ENCODE measurements around the gene PRM3.

PRM3 gene

GRCh38 chr16:11289202-11289601 is 15.8 kb upstream of the PRM3 start:
- in situ Hi-C loops (cut with HindIII; ENCODE audit: low sequenced_read_pairs): no loop called here

GRCh38 chr16:11285842-11286241 is 12.4 kb upstream of the PRM3 start:
- in situ Hi-C loops (cut with HindIII; ENCODE audit: low sequenced_read_pairs): no loop called here

- in situ Hi-C loops (cut with HindIII; ENCODE audit: low sequenced_read_pairs): no loop called here
Observed at GRCh38 chr16:11283820-11284248, 10.4 kb upstream of the PRM3 start.

GRCh38 chr16:11280616-11281522 is 7.4 kb upstream of the PRM3 start, which contains the start of gene PRM1:
Gene PRM1, minus strand, starts transcription at chr16:11281330. Its CDS starts 92 bp downstream, at chr16:11281238.
- in situ Hi-C loops (cut with HindIII; ENCODE audit: low sequenced_read_pairs): no loop called here

GRCh38 chr16:11278681-11279628 is 5.5 kb upstream of the PRM3 start:
- in situ Hi-C loops (cut with HindIII; ENCODE audit: low sequenced_read_pairs): loop anchor here (5.0 kb wide), 3 partner anchors 43 to 103 kb away; no protein-coding TSS in a partner anchor

GRCh38 chr16:11277607-11278337 is 4.3 kb upstream of the PRM3 start:
- in situ Hi-C loops (cut with HindIII; ENCODE audit: low sequenced_read_pairs): loop anchor here (5.0 kb wide), 3 partner anchors 45 to 105 kb away; no protein-coding TSS in a partner anchor

GRCh38 chr16:11276896-11277593 is 3.6 kb upstream of the PRM3 start:
- in situ Hi-C loops (cut with HindIII; ENCODE audit: low sequenced_read_pairs): loop anchor here (5.0 kb wide), 3 partner anchors 45 to 105 kb away; no protein-coding TSS in a partner anchor

GRCh38 chr16:11276143-11276895 is 2.9 kb upstream of the PRM3 start, which contains the start of gene PRM2:
Gene PRM2, minus strand, starts transcription at chr16:11276480. Its CDS starts 110 bp downstream, at chr16:11276370.
- in situ Hi-C loops (cut with HindIII; ENCODE audit: low sequenced_read_pairs): loop anchor here (5.0 kb wide), 3 partner anchors 46 to 106 kb away; no protein-coding TSS in a partner anchor

- in situ Hi-C loops (cut with HindIII; ENCODE audit: low sequenced_read_pairs): loop anchor here (5.0 to 25.0 kb wide), 4 partner anchors 47 to 313 kb away; no protein-coding TSS in a partner anchor
Observed at GRCh38 chr16:11274964-11275363, 1.5 kb upstream of the PRM3 start.

- in situ Hi-C loops (cut with HindIII; ENCODE audit: low sequenced_read_pairs): loop anchor here (25.0 kb wide), 1 partner anchor 312 kb away; no protein-coding TSS in a partner anchor
Observed at GRCh38 chr16:11273721-11274324, 394 bp upstream of the PRM3 start.

GRCh38 chr16:11272484-11272883 is 945 bp downstream of the PRM3 start:
- in situ Hi-C loops (cut with HindIII; ENCODE audit: low sequenced_read_pairs): loop anchor here (25.0 kb wide), 1 partner anchor 310 kb away; no protein-coding TSS in a partner anchor

GRCh38 chr16:11271610-11272009 is 1.8 kb downstream of the PRM3 start:
- in situ Hi-C loops (cut with HindIII; ENCODE audit: low sequenced_read_pairs): loop anchor here (25.0 kb wide), 1 partner anchor 309 kb away; no protein-coding TSS in a partner anchor

- in situ Hi-C loops (cut with HindIII; ENCODE audit: low sequenced_read_pairs): loop anchor here (25.0 kb wide), 1 partner anchor 308 kb away; no protein-coding TSS in a partner anchor
Observed at GRCh38 chr16:11270602-11271162, 2.7 kb downstream of the PRM3 start.

GRCh38 chr16:11268921-11269375 is 4.5 kb downstream of the PRM3 start, which contains the start of gene TNP2:
Gene TNP2, minus strand, starts transcription at chr16:11269325. Its CDS starts 63 bp downstream, at chr16:11269262.
- in situ Hi-C loops (cut with HindIII; ENCODE audit: low sequenced_read_pairs): loop anchor here (5.0 to 25.0 kb wide), 2 partner anchors 83 to 307 kb away; no protein-coding TSS in a partner anchor

GRCh38 chr16:11265124-11265523 is 8.3 kb downstream of the PRM3 start:
- in situ Hi-C loops (cut with HindIII; ENCODE audit: low sequenced_read_pairs): loop anchor here (5.0 to 25.0 kb wide), 2 partner anchors 87 to 303 kb away; no protein-coding TSS in a partner anchor

- in situ Hi-C loops (cut with HindIII; ENCODE audit: low sequenced_read_pairs): loop anchor here (25.0 kb wide), 1 partner anchor 302 kb away; no protein-coding TSS in a partner anchor
Observed at GRCh38 chr16:11264155-11264832, 9.1 kb downstream of the PRM3 start.

- in situ Hi-C loops (cut with HindIII; ENCODE audit: low sequenced_read_pairs): loop anchor here (25.0 kb wide), 1 partner anchor 301 kb away; no protein-coding TSS in a partner anchor
Observed at GRCh38 chr16:11263737-11264136, 9.7 kb downstream of the PRM3 start.
